Hepatocyte (in vitro differentiated cells): ENCODE data around the gene MARCHF3.

ENCODE experiments used
- EZH2 ChIP-seq: fragments of 200-600 bp; sonication (generic); IDR thresholded peaks from 2 replicates; pipeline ENCODE4 v1.6.1; 2016; ENCODE audit warnings: antibody characterized with exemption, mild to moderate bottlenecking, borderline replicate concordance
- EZH2phosphoT487 ChIP-seq: fragments of 200-600 bp; sonication (generic); IDR thresholded peaks from one replicate; pipeline ENCODE4 v1.6.1; 2018; ENCODE audit warnings: antibody characterized with exemption, mild to moderate bottlenecking, low read depth, moderate library complexity; ENCODE audit not compliant: unreplicated experiment, severe bottlenecking
- TF ChIP-seq, protein P1 (sequence below): fragments of 200-600 bp; sonication (generic); IDR thresholded peaks from 2 replicates; pipeline ENCODE4 v1.5.1; 2016; ENCODE audit warnings: antibody characterized with exemption, mild to moderate bottlenecking; ENCODE audit not compliant: poor library complexity

DNA sequence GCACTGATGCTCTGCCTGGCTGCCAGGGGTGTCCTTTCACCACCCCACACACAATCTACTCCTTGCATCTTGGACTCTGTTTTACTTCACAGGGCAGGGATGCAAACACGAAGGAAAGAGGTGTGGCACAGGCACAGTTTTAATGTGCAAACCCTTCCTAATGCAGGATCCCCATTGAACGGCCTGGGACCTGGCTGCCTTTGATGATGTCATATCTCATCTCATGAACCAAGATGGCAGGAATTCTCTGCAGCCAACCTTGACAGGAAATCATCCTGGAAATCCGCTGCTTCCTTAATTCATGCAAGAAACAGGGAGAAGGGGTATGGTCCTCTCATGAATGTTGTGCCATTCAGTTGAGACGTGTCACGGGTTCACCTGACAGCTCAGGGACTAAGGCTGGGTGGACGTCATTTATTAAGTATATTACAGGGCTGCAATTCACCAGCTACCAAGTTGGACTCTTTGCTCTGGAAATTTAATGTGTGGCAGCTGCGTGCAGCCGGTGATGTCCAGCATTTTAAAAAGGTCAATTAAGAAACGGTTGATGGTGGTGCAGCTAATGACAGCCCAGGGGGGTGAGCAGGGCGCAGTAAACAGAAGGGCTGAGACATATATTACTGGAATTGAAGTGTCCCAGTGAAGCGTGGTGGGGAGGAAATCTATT lies 161.9 kb downstream of the MARCHF3 start:
- TF ChIP-seq EZH2 (no peak), EZH2phosphoT487 (no peak)
- TF ChIP-seq, protein P1, sequence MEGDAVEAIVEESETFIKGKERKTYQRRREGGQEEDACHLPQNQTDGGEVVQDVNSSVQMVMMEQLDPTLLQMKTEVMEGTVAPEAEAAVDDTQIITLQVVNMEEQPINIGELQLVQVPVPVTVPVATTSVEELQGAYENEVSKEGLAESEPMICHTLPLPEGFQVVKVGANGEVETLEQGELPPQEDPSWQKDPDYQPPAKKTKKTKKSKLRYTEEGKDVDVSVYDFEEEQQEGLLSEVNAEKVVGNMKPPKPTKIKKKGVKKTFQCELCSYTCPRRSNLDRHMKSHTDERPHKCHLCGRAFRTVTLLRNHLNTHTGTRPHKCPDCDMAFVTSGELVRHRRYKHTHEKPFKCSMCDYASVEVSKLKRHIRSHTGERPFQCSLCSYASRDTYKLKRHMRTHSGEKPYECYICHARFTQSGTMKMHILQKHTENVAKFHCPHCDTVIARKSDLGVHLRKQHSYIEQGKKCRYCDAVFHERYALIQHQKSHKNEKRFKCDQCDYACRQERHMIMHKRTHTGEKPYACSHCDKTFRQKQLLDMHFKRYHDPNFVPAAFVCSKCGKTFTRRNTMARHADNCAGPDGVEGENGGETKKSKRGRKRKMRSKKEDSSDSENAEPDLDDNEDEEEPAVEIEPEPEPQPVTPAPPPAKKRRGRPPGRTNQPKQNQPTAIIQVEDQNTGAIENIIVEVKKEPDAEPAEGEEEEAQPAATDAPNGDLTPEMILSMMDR: no peak
